Stimulated activated CD8-positive, alpha-beta memory T cell treated with anti-CD3 and anti-CD28 coated beads, Interleukin-15, amount 100 ng/mL, for 48 hours (primary cell): Measurements from ENCODE around the gene LILRB5.
"Not testable (repeated sequence)": the region's sequence is repeated elsewhere in the genome, so short reads cannot be mapped to it uniquely, and the experiment has no call there.

Experiments
- DNase-seq, 2 donors: peaks; one replicate each; pipeline ENCODE4 v3.0.0-alpha.2; 2020; ENCODE audit warnings: low read depth in 2 of 2

The LILRB5 gene

DNA sequence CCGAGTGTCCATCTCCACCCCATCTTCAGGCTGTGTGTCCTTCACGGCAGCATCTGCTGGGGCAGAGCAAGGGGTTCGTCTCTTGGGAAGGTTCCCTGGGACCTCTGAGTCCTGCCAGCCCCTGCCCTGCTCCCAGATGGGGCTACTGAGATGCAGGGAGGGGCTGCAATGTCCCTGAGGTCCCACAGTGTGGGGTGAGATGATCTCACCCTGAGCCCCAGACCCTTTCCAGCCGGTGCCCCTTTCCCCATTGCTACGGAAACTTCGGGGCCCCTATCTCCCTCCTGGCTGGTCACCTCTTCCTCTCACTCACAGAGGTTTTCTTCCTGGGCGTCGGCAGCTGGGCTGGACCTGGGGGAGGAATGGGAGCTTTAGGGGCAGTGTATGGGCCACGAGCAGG lies 18.9 kb upstream of the LILRB5 start:
- no peak for DNase-seq

DNA sequence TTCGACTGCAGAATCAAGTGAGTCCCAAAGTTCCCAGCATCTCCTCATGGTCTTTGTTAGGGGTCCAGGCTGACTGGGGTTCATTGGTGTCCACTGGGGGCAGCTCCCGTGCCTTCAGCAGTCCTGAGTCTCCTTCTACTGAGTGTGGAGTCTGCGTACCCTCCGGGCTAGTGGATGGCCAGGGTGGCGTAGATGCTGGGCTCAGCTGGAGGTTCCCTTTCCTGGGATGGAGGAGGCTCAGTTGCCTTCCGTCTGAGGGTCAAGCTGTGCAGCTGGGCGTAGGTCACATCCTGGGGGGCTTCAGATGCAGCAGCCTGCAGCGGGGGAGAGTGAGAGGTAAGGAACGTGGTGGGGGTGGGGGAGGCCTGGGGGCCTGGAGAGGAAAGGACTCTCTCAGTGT lies 17.4 kb upstream of the LILRB5 start:
- DNase-seq: not testable (repeated sequence)

DNA sequence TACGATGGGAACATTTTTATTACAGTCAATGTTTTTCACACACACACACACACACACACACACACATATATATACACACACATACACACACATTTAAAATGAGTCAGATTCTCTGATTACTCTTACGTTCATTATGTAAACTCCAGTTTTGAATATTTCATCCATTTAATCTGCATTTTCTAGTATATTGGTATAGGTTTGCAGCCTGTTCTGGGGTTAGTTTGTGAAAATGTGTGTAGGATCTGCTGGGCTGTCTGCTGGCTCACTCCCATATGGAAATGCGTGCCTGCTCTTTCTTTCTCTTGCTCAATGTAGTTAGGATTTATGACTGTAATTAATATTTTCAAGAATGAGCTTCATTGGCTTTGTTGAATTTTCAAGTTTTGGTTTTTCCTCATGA lies 16.7 kb upstream of the LILRB5 start:
- DNase-seq: no peak

DNA sequence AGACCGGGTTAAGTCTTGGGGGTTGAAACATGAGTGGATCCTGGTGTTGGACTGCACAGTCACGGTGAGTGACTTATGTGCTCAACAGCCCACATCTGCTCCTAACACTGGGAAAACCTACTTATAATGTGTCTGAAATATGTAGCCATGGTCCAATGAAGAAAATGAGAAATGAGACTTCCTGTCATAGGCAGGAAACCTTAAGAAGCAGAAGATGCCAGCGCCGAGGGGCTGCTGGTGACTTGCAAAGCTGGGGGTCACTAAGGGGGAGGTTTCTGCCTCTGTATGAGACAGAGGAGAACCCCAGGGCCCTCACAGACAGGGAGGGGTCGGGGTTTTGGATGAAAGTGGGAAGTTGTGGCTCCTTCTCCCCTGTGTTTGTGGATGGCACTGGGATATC lies 15.1 kb upstream of the LILRB5 start:
- not testable (repeated sequence) for DNase-seq

DNA sequence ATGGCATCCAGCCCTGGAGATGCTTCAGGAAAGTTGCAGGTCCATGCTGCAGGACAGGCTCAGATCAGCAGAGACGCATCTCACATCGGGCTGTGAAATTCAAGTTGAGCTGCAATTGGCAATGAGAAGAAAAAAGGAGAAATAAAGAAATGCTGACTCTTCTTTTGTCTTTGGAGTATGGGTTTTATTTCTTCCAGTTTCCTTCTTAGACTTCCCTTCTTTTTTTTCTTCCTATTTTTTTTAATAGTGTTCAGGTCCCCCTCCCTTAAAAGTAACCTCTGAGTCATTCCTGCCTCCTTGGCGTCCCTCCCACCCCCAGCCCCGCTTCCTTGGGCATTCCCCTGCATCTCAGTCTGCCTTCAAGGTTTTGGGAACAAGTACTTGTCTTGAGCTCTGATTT lies 14.5 kb upstream of the LILRB5 start:
- DNase-seq: not testable (repeated sequence)

DNA sequence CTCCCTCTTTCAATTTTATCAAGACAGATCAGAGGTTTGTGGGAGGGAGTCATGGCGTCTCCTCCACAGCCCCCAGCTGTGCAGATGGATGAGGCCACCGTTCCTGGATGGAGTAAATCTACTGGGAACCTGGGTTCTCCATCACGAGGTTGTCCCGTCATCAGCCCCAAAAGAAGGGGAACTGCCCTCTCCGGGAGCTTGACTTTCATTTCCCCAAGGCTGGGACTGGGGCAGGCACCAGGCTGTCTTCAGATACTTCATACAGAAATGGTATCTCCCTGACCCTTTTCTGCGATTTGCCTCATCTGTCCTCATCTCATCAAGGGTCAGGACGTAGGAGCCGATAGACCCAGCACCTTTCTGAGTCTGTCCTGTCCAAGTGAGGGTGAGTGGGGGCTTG lies 14.0 kb upstream of the LILRB5 start:
- no peak for DNase-seq

DNA sequence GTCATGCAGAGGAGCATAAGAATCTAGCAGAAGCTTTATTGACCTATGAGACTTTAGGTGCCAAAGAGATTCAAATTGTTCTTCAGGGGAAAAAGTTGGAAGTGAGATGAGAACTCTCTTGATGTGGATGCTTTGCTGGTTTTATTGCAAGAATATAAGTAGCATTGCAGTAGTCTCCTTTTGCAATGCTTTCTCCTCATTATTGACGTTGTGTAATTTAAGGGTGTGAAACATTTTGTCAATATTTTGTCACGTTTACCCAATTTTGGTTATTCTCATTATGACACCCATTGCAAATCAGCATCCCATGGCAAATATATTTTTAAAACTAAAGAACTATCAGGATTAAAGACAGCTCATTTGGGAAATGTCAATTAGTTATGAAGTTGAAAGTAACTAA lies 11.9 kb upstream of the LILRB5 start:
- no peak for DNase-seq

DNA sequence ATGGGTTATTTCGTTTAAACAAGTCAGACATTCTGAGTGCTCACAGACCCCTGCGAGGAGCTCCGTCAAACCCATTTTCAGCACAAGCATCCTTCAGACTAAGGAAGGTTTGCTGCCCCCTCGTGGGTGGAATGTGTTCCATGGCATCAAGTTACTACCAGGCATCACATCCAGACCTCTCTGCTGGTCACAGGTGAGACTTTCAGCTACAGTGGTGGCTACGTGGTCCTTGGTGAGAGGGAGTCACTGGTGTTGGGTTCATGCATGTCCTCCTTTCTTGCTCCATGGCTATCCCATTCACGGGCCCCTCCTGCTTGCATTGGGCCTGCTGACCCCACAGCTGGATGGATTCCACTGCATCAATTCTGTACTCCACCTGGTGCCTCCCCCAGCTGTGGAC lies 9.1 kb upstream of the LILRB5 start:
- DNase-seq: peak; percentile 45 to 48

DNA sequence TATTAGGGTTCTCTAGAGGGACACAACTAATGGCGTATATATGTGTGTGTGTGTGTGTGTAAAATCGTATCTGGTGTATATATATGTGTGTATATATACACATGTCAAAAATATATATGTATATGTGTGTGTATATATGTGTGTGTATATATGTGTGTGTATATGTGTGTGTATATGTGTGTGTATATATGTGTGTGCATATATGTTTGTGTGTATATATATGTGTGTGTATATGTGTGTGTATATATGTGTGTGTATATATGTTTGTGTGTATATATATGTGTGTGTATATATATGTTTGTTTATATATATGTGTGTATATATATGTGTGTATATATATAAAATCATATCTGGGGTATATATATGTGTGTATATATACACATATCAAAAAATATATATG lies 5.4 kb upstream of the LILRB5 start:
- no peak for DNase-seq

DNA sequence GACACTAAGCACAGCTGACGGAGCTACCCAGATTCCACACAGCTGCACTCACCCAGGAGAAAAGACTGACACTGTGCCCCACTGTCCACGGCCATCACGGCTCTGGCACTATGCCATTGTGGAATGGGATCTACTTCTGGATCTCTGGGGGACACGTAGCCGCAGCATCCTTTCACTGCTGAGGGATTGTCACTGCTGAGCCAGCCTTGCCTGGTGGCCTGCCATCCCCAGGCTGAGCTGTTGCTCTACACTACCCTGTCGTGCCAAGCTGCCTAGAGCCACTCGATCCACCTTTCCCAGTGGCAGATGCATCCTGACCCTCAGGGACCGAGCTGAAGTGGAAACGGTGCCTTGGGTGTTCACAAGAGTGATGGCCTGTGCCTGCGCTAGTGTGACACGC lies 5.0 kb upstream of the LILRB5 start:
- no peak for DNase-seq

DNA sequence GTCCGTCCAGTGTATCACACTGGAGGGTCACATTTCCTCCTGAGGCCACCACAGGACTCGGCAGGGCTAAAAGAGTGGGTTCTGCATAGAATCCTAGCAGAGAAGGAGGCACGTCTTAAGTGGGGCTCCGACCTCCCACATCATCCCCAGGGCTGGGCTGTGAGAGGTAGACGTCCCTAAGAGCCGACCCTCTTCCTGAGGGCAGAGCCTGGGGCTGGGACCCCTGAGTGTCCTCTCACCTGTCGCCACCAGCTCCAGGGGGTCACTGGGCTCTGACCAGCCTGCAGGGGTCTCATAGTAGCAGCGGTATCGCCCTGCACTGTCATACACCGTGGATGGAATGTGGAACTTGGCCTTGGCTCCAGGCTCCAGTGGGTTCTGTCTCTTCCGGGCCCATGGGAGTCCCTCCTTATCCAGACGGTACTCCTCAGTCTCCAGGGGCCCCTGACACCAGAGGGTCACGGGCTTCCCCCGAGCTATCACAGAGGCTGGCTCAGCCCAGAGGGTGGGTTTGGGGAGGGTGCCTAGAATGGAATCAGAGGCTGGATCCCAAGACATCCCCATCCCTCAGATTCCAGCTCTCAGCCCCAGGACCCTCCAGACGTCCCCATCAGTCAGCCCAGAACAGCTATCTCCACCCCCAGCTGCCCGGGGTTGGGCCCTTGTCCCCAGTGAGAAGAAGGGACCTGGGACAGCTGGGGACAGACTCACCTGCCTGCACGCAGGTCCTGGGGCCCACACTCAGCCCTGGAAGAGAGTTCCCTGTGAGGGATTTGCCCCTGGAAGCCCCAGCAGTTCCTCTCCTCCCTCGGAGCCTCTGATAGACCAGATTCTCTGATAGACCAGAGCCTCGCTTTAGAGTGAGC lies 590 bp downstream of the LILRB5 start:
- DNase-seq: no peak

DNA sequence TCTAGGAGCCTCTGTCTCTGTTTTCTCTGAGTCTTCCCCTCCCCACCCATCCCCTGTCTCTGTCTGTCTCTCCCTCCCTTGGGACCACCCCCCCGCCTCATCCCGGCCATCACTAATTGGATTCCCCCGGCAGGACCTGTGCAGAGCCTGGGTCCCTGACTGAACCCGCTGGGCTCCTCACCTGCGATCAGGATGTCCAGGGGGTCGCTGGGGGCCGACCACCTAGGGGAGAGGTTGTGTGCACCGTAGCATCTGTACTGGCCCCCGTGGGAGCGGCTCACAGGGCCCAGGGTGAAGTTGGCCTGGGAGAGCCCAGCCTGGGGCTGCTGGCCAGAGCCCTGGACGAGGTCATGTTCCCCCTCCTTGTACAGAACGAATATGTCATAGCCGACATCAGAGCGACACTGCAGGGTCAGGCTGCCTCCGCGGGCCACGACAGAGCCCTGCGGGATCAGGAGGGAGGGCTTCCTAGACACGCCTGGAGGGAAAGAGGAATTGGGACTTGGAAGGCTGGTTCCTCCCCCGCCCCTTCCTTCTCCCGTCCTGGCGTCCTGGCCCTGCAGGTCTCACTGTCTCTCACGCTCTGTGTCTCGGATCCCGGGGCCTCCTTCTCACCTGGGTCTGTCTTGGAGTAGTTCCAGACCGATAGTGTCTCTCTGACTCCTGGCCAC lies 1.8 kb downstream of the LILRB5 start:
- no peak for DNase-seq

DNA sequence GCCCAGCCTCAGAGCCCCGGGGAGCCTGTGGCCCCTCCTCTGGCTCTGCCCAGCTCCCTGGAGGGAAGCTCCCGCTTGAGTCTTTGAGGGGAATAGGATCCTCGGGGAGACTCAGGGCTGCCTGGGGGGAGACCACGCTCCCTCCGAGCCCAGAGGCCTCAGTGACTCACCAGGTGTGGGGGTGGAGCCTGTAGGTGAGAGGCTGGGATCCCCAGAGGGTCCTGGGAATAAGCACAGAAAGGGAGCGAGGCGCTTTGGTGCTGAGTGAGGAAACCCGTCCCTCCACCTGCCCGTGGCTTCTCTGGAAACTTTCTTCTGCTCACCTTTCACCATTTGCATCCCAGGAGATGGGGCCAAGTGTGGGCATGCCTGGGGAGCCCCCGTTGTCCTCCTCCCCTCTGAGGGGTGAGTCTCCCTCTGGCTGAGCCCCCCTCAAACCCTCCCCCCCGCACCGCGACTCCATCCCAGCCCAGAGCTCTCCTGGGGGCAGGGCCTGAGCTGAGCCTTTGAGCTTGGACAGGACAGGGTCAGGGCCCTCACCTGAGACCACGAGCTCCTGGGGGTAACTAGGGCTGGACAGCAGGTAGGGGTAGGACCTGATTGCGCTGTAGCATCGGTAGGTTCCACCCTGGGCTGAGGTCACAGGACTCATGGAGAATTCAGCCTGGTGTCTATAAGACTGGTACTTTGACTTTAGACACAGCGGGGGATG lies 2.7 kb downstream of the LILRB5 start:
- no peak for DNase-seq

DNA sequence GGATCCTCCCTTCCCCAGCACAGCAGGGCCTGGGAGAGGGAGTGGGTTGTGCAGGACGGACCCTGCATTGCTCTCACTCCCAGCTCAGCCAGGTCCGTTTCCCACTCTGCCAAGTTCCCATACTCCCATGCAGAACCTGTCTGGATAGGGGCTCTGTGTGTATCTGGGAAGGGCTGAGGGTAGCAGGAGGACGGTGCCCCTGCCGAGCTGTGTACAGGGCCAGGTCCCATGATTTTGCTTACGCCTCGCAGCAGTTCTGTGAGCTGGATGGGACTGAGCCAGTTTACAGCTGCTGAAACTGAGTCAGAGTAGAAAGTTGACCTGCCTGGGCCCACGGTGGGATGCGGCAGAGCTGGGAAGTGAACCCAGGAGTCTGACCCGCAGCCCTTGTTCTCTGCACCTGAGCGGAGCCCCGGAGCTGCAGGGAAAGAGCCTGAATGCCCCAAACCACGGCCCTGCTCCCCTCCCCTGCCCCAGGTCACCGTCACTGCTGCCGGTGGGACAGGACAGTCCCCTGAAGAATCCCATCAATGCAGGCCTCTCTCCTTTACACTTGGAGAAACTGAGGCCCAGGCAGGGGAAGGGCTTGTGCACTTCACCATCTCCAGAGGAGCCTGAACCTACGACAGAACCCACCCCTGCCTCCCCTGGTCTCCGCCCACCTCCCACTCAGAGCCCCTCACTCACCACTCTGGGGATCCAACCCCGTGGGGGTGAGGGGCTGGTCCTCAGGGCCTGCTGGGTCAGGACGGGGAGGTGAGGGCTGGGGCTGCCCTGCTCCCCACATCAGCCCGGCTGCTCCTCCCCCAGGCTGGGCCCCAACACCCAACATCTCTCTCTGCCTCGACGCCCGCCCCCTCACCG lies 3.5 kb downstream of the LILRB5 start:
- no peak for DNase-seq

DNA sequence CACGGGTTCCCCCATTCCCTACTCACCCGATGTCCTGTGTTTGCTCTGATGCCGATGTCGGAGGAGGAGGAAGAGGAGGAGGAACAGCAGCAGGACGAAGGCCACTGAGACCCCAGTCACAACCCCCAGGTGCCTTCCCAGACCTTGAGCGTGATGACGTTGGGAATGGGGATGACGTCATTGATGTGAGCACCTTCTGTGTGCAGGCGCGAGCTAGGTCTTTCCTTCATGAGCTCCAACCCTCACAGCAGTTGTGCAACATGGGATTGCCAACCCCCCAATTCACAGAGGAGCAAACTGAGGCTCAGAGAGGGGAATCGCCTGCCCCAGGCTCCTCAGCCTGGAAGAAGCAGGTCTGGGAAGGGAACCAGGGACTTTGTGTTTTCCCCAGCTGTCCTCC lies 4.2 kb downstream of the LILRB5 start:
- no peak for DNase-seq

DNA sequence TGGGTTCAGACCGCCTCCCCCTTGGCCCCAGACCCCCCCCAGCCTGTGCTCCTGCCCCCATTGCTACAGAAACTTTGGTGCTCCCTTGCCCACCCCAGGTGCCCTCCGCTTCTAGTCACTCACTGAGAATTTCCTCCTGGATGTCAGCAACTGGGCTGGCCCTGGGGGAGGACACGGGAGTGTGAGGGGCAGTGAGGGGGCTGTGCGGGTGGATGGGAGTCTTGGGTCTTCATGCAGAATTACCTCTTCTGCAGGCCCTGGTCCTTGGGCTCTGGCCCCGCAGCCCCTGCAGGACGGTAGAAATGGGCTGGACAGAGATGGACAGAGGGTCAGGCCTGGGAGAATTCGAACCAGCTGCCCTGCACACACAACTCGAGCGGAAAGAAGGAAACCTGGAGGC lies 4.8 kb downstream of the LILRB5 start:
- no peak for DNase-seq

DNA sequence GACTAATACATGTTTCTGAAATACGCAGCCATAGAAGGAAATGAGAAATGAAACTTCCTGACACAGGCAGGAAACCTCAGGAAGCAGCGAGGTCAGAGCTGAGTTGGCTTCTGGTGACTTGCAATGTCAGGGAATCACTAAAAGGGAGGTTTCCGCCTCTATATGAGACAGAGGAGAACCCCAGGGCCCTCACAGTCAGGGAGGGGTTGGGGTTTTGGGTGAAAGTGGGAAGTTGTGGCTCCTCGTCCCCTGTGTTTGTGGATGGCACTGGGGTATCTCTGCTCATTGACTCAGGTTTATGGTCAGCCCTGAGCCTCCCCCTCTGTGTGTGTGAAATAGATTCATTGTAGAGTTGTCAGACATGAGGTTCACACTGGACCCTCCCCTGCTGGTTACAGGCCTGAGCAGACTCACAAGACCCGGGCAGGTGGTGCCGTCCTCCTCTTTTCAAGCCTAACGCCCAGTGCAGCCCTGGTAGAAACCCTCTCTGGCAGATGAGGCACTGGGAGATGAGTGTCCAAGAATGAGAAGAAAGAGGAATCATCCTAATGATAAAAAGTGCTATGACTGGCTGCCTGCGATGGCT lies 9.0 kb downstream of the LILRB5 start:
- DNase-seq: peak; percentile 51 to 70

DNA sequence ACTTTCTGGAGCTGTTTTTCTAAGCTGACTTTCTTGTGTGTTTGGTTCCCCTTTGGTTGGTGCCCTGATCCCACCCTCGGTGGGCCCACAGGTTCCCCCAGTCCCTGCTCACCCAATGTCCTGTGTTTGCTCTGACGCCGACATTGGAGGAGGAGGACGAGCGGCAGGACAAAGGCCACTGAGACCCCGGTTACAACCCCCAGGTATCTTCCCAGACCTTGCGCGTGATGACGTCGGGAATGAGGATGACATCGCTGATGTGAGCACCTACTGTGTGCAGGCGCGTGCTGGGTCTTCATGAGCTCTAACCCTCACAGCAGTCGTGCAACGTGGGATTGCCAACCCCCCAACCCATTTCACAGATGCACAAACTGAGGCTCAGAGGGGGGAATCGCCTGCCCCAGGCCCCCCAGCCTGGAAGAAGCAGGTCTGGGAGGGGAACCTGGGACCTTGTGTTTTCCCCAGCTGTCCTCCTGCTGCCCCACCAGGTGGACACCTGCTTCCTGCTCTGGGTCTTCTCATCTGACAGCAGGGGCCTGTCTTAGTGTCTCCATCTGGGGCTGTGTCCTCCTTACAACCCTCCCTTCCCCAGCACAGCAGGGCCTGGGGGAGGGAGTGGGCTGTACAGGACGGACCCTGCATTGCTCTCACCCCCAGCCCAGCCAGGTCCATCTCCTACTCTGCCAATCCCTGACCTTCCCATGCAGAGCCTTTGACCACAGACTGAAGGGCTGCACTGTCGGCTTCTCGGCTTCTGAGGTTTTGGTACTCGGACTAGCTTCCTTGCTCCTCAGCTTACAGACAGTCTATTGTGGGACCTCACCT lies 9.8 kb downstream of the LILRB5 start:
- no peak for DNase-seq

DNA sequence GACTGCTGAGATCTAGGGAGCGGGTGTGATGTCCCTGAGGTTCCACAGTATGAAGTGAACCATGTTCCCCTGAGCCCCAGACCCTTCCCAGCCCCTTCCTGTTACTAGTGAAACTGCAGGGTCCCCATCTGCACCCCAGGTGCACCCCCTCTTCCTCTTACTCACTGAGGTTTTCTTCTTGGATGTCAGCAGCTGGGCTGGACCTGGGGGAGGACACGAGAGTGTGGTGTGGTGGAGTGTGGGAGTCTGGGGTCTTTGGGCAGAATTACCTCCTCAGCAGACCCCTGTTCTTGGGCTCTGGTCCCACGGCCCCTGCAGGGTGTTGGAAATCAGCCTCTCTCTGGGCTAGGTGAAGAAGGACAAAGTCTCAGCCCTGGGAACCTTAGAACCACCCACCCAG lies 11.1 kb downstream of the LILRB5 start:
- no peak for DNase-seq

DNA sequence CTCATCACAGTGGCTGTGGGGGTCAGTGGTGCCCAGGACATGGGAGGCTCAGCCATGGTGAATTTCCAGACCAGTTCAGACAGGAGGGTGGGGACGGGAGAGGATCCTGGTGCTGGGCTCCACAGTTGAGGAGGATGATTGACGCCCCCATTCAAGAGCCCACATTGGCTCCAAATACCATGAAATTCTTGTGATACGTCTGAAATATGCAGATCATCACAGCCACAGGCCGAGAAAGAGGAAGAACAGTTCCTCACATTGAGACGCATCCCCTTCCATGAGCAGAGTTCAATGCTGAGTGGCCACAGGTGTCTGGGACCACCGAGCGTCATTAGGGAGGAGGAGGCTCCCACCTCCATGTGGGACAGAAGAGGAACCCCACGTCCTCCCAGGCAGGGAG lies 13.3 kb downstream of the LILRB5 start:
- DNase-seq: not testable (repeated sequence)

DNA sequence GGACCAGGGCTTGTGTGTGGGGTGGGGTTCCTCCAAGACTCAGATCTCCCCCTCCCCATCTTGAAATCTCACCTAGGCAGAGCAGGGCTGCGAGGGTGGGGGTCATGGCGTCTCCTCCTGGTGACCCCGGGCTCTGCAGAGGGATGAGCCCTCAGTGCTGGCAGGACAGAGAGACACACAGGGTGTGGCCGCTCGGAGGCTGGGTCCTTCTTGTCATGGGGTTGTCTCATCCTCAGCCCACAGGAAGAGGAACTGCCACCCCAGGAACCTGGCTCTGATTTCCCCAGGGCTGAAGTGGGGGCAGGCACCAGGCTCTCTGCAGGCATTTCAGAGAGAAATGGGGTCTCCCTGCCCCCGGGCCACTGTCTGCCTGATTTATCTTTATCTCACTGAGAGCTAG lies 14.4 kb downstream of the LILRB5 start, which contains the start of gene LILRA6:
Gene LILRA6, minus strand, starts transcription at position 145 of the 400 bp plus-strand sequence.
- not testable (repeated sequence) for DNase-seq
